KMS-11 (cell line): ENCODE data around the gene CTBP2.

Source experiments
- H2AFZ ChIP-seq: fragments of 200-600 bp; sonication (generic); 2 replicates; pipeline ENCODE4 v1.6.1; 2016; ENCODE audit warnings: antibody characterized with exemption, mixed run types, low read depth
- H3K27ac ChIP-seq: fragments of 200-600 bp; sonication (generic); 2 replicates; pipeline ENCODE4 v1.6.1; 2016; ENCODE audit warnings: mild to moderate bottlenecking, mixed run types
- H3K27me3 ChIP-seq: fragments of 200-600 bp; sonication (generic); 2 replicates; pipeline ENCODE4 v1.6.1; 2017; ENCODE audit warnings: mild to moderate bottlenecking, low read depth, mixed run types, moderate library complexity; ENCODE audit not compliant: insufficient read depth
- H3K36me3 ChIP-seq: fragments of 200-600 bp; sonication (generic); 2 replicates; pipeline ENCODE4 v1.6.1; 2017; ENCODE audit warnings: mild to moderate bottlenecking, mixed run types; ENCODE audit not compliant: insufficient read depth
- H3K4me1 ChIP-seq: fragments of 200-600 bp; sonication (generic); 2 replicates; pipeline ENCODE4 v1.6.1; 2016; ENCODE audit warnings: mild to moderate bottlenecking, low read depth, mixed run types; ENCODE audit not compliant: poor library complexity, severe bottlenecking
- H3K4me2 ChIP-seq: fragments of 200-600 bp; sonication (generic); 2 replicates; pipeline ENCODE4 v1.7.0; 2016; ENCODE audit warnings: mild to moderate bottlenecking, mixed run types
- H3K4me3 ChIP-seq: fragments of 200-600 bp; sonication (generic); IDR thresholded peaks from 2 replicates; pipeline ENCODE4 v1.6.1; 2017; ENCODE audit warnings: low read depth, low read length, mixed read lengths; ENCODE audit not compliant: insufficient read depth
- H3K79me2 ChIP-seq: fragments of 200-600 bp; sonication (generic); 2 replicates; pipeline ENCODE4 v1.6.1; 2016; ENCODE audit warnings: low read depth, mixed run types; ENCODE audit not compliant: insufficient read depth
- H3K9ac ChIP-seq: fragments of 200-600 bp; sonication (generic); 2 replicates; pipeline ENCODE4 v1.6.1; 2016; ENCODE audit warnings: mild to moderate bottlenecking, mixed run types
- H4K20me1 ChIP-seq: fragments of 200-600 bp; sonication (generic); 2 replicates; pipeline ENCODE4 v1.6.1; 2016; ENCODE audit warnings: mild to moderate bottlenecking, mixed run types; ENCODE audit not compliant: insufficient read depth
- TF ChIP-seq, protein P1 (sequence below): fragments of 200-600 bp; sonication (generic); conservative IDR thresholded peaks from 2 replicates; pipeline ENCODE4 v1.6.1; 2017; ENCODE audit warnings: low read depth, mild to moderate bottlenecking, antibody characterized with exemption, low read length, moderate library complexity, mixed read lengths

Gene CTBP2

DNA sequence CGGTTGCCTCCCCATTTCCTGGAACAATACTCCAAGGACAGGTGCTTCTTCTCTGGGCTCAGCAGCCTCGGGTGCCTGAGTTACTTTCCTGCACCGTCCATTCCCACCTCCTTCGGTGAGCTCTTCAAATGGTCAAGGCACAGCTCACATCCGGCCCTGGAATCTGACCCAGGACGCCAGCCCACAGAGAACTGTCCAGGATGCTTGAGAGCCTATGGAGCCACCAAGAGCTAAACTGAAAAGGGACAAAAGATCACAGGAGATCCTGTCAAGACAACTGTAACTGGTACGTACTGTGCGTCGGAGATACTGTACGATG lies 72.5 kb downstream of the CTBP2 start:
- H3K27ac ChIP-seq, result no peak overlapping the region
- no peak overlapping the region for H3K4me2 ChIP-seq
- no peak overlapping the region for H3K4me3 ChIP-seq
- H3K36me3 ChIP-seq, result no peaks in the 10 kb centered on the region
- no peaks in the 10 kb centered on the region for H3K4me1 ChIP-seq
- no peaks in the 10 kb centered on the region; the same call in 1 of the 2 replicates for H3K79me2 ChIP-seq
- no peaks in the 10 kb centered on the region for H3K27me3 ChIP-seq
- H3K9ac ChIP-seq, result no peak overlapping the region
- TF ChIP-seq, protein P1, sequence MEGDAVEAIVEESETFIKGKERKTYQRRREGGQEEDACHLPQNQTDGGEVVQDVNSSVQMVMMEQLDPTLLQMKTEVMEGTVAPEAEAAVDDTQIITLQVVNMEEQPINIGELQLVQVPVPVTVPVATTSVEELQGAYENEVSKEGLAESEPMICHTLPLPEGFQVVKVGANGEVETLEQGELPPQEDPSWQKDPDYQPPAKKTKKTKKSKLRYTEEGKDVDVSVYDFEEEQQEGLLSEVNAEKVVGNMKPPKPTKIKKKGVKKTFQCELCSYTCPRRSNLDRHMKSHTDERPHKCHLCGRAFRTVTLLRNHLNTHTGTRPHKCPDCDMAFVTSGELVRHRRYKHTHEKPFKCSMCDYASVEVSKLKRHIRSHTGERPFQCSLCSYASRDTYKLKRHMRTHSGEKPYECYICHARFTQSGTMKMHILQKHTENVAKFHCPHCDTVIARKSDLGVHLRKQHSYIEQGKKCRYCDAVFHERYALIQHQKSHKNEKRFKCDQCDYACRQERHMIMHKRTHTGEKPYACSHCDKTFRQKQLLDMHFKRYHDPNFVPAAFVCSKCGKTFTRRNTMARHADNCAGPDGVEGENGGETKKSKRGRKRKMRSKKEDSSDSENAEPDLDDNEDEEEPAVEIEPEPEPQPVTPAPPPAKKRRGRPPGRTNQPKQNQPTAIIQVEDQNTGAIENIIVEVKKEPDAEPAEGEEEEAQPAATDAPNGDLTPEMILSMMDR, result no peak
- no peaks in the 10 kb centered on the region for H4K20me1 ChIP-seq
- no peak overlapping the region for H2AFZ ChIP-seq

DNA sequence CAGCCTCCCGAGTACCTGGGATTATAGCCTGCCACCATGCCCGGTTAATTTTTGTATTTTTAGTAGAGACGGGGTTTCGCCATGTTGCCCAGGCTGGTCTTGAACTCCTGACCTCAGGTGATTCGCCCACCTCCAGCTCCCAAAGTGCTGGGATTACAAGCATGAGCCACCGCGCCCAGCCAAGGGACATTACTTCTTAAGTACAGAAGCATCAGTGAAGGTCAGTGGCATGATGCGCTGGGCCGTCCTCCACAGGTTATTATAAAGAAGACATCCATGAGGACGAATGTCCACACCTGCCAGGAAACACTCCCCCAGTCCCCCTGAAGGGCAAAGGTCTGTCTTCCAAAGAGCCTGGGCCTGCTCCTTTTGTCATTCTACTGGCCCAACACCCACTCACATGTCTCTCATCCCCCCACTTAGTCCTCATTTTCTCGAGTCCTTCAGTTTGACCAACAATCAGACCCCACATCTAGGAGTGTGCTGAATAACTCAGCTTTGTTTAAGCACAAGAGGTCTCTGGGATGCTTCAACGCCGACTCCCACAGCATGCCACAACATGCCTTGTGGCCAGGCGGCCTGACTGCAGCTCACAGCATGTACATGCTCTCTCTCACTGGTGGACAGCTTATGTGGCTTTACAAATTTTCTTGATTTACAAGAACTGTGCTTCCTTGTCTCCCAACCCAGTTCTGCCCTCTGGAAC lies 73.0 kb downstream of the CTBP2 start:
- no peak overlapping the region for H3K27ac ChIP-seq
- TF ChIP-seq, protein P1, result no peak
- no peak overlapping the region for H3K4me2 ChIP-seq
- H3K4me3 ChIP-seq, result no peak overlapping the region
- H3K9ac ChIP-seq, result no peak overlapping the region
- H3K4me1 ChIP-seq, result no peaks in the 10 kb centered on the region
- H3K79me2 ChIP-seq, result no peaks in the 10 kb centered on the region; the same call in 1 of the 2 replicates
- H3K27me3 ChIP-seq, result no peaks in the 10 kb centered on the region
- no peaks in the 10 kb centered on the region for H4K20me1 ChIP-seq
- no peaks in the 10 kb centered on the region for H3K36me3 ChIP-seq
- no peak overlapping the region for H2AFZ ChIP-seq

DNA sequence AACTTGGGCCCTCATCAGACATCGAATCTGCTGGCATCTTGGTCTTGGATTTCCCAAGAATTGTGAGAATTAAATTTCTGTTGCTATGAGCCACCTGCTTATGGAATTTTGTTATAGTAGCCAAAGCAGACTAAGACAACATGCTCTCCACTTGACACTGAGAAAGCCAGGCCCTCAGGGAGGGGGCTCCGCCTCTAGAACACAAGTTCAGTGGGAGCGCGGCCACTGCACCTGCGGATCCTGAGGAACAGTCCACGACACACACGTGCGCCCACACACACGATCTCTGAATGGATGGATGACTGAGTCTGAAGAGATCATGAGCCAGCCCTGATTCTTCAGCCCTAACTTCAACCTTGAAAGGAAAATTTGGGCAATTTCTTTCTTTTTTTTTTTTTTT lies 73.7 kb downstream of the CTBP2 start:
- TF ChIP-seq, protein P1, result no peak
- Histone ChIP-seq H3K27ac (no peak overlapping the region), H3K79me2 (no peaks in the 10 kb centered on the region; the same call in 1 of the 2 replicates), H3K4me3 (no peak overlapping the region), H4K20me1 (no peaks in the 10 kb centered on the region), H3K4me2 (no peak overlapping the region), H3K9ac (no peak overlapping the region), H3K36me3 (no peaks in the 10 kb centered on the region), H2AFZ (no peak overlapping the region), H3K4me1 (no peaks in the 10 kb centered on the region), H3K27me3 (no peaks in the 10 kb centered on the region)

DNA sequence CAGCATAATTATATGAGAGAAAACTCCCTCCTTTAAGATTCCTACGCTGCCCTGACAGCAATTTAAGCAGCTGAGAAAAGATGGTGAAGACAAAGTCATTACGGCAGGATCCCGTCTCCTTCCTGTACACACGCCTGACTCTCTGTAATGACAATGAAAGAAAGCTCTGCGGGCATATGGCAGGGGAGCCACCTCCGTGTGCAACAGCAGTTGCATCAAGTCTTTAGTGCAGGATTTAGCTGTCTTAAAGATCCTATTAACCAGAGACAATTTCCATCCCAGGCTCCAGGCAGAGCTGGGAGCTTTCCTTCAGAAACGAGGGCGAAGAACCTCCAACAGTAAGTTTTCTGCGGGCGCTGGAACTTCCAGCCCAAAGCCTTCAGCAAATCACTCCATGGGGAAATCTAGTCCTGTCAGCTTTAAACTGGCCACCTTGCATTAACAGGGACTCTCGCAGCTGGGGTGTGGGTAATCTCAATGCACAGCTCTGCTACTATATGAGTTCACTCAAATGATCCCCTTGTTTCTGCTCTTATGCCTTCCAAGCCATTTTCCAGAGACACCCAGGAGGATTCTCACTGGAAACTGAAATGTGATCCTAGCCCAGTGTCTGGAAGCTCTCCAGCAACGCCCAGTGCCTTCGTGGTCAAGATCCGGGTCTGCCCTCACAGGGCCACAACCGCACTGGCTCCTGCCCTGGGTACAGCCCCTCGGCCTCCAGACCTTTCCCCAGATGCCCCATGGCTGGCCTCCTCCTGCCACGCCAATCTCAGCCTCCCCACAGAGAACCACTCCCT lies 74.9 kb downstream of the CTBP2 start:
- H3K4me1 ChIP-seq, result no peaks in the 10 kb centered on the region
- H3K27me3 ChIP-seq, result no peaks in the 10 kb centered on the region
- H3K27ac ChIP-seq, result no peak overlapping the region
- TF ChIP-seq, protein P1, result no peak
- no peak overlapping the region for H3K4me3 ChIP-seq
- H2AFZ ChIP-seq, result no peak overlapping the region
- H3K4me2 ChIP-seq, result no peak overlapping the region
- no peak overlapping the region for H3K9ac ChIP-seq
- no peaks in the 10 kb centered on the region for H4K20me1 ChIP-seq
- H3K79me2 ChIP-seq, result no peaks in the 10 kb centered on the region; the same call in 1 of the 2 replicates
- no peaks in the 10 kb centered on the region for H3K36me3 ChIP-seq
